HepG2 (cell line): ENCODE data around the gene MFSD6. TPM values are rescaled to one million over a fixed set of nuclear protein-coding genes. Genes with fewer than 3 reads are reported as not detected.

Experiments used
- CEBPB ChIP-seq: IDR thresholded peaks from 2 replicates; pipeline ENCODE4 v1.6.1; 2011; ENCODE audit warnings: low read depth, low read length, improper control_type of control experiment, borderline replicate concordance
- HOXA3 ChIP-seq: sonication (generic); formaldehyde crosslinking; IDR thresholded peaks from 2 replicates; pipeline ENCODE4 v1.5.0; 2020; ENCODE audit warnings: missing genetic modification reagents
- PAXIP1 ChIP-seq: sonication (generic); formaldehyde crosslinking; conservative IDR thresholded peaks from 2 replicates; pipeline ENCODE4 v1.4.0; 2020; ENCODE audit warnings: mild to moderate bottlenecking, missing genetic modification reagents, moderate library complexity
- PRDM15 ChIP-seq: sonication (generic); formaldehyde crosslinking; IDR thresholded peaks from 2 replicates; pipeline ENCODE4 v1.4.0; 2020; ENCODE audit warnings: missing genetic modification reagents
- SALL1 ChIP-seq: sonication (generic); formaldehyde crosslinking; IDR thresholded peaks from 2 replicates; pipeline ENCODE4 v1.8.0; 2022; ENCODE audit warnings: mild to moderate bottlenecking, missing genetic modification reagents
- SP5 ChIP-seq: IDR thresholded peaks from 2 replicates; pipeline ENCODE4 v1.6.1; 2016; ENCODE audit warnings: low read depth, borderline replicate concordance
- UBTF ChIP-seq: sonication (generic); formaldehyde crosslinking; IDR thresholded peaks from 2 replicates; pipeline ENCODE4 v1.4.0; 2020; ENCODE audit warnings: mild to moderate bottlenecking, missing genetic modification reagents
- ZBTB2 ChIP-seq: sonication (generic); formaldehyde crosslinking; IDR thresholded peaks from 2 replicates; pipeline ENCODE4 v1.8.0; 2022; ENCODE audit warnings: low read depth, missing genetic modification reagents
- ZFYVE20 ChIP-seq: sonication (generic); formaldehyde crosslinking; IDR thresholded peaks from 2 replicates; pipeline ENCODE4 v1.8.0; 2023; ENCODE audit warnings: low read depth, mild to moderate bottlenecking, moderate library complexity, missing genetic modification reagents, borderline replicate concordance
- ZNF138 ChIP-seq: sonication (generic); formaldehyde crosslinking; IDR thresholded peaks from 2 replicates; pipeline ENCODE4 v1.5.0; 2020; ENCODE audit warnings: mild to moderate bottlenecking, low read depth, missing genetic modification reagents
- ZNF329 ChIP-seq: sonication (generic); formaldehyde crosslinking; IDR thresholded peaks from 2 replicates; pipeline ENCODE4 v1.9.0; 2021; ENCODE audit warnings: low read depth, mild to moderate bottlenecking, missing genetic modification reagents
- ZNF563 ChIP-seq: sonication (generic); formaldehyde crosslinking; IDR thresholded peaks from 2 replicates; pipeline ENCODE4 v1.8.0; 2022; ENCODE audit warnings: mild to moderate bottlenecking, moderate library complexity, missing genetic modification reagents
- ZNF737 ChIP-seq: sonication (generic); formaldehyde crosslinking; IDR thresholded peaks from 2 replicates; pipeline ENCODE4 v1.5.0; 2020; ENCODE audit warnings: missing genetic modification reagents, mild to moderate bottlenecking, borderline replicate concordance
- polyA plus RNA-seq, 8 experiments: library from polyadenylated mRNA; depleted of rRNA in 3 of 8; stranded (reverse) in 7 of 8; unstranded in 1 of 8; fragments of >200 nt; fragmentation: Illumina TruSeq in 4 of 8; extraction: Trizol in 4 of 8; gene quantifications; 2 replicates each; pipeline versions ENCODE4 v1.2.1 to v1.2.3, GENCODE V29; 2011 to 2016; ENCODE audit warnings: low read depth in 4 of 8, missing spikeins in 1 of 8, mixed read lengths in 1 of 8; ENCODE audit not compliant: insufficient read depth in 1 of 8
- total RNA-seq, 5 experiments: library from RNA; depleted of rRNA; stranded (reverse); fragments of >200 nt; fragmentation: Illumina TruSeq; extraction: Trizol; gene quantifications; 2 replicates each; pipeline ENCODE4 v1.2.3, GENCODE V29; 2016; ENCODE audit warnings: low read depth in 1 of 5
- TF ChIP-seq, protein P1 (sequence below): sonication (generic); formaldehyde crosslinking; IDR thresholded peaks from 2 replicates; pipeline ENCODE4 v1.4.0; 2020; ENCODE audit warnings: missing genetic modification reagents, borderline replicate concordance

The MFSD6 gene
- total and polyA plus RNA-seq, 2 of the 13 experiments (the other 11 are each of a cell fraction or from before 2014, with no cell fraction given): 0.92 to 1.4 TPM

DNA sequence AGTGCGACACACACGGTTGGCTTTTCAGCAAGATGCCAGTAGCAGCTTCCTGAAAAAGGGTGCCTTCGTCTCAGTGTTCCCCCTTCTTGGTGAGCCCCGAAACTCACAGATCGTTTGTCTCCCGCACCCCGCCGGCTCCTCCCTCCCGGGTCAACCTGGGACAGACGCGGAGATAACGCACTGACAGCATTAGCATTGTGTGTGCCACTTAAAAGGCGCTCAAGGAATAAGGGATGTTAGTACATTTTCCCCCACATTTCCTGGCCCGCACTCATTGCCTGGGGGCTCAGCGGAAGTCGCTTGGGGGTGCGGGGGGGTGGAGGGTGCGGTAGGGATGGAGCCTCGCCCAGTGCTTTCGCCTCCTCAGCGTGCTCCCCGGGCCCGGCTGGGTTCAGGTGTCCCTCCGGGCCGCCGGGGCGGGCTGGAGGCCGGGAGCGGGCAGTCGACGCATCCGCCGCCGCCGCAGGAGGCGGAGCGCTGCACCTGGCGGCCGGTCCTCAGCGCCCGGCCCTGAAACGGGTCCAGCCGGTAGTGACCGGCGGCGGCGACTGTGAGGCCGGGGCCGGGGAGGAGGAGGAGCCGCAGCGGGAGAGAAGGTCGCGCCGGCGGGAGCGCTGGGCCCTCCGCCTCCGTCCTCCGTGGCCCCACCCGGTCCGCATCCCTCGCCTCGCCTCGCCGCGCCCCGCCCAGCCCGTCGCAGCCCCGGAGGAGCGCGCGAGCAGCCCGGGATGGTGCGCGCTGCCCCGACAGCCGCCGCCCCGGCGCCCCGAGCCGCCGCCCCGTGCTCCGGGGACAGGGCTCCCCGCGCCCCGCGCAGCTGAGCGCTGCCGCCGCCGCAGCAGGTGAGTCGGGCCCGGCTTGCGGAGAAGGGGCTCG lies at the start of gene MFSD6 (continued):
- TF ChIP-seq PRDM15 (CRISPR knock-in tag) (no peak), ZNF563 (CRISPR knock-in tag) (no peak), ZFYVE20 (CRISPR knock-in tag) (0 out of 2 replicates have a peak, but pooled peaks have one; percentile 17), HOXA3 (peak; percentile 6; the same call in 1 of the 2 replicates), PAXIP1 (CRISPR knock-in tag) (0 out of 2 replicates have a peak, but pooled peaks have one; percentile 6), ZNF737 (CRISPR knock-in tag) (no peak), SP5 (CRISPR knock-in tag) (0 out of 2 replicates have a peak, but pooled peaks have one; percentile 21), UBTF (CRISPR knock-in tag) (peak; percentile 96), ZNF329 (peak; percentile 60; the same call in 1 of the 2 replicates), CEBPB (no peak), ZNF138 (0 out of 2 replicates have a peak, but pooled peaks have one; percentile 19), ZBTB2 (peak; percentile 80), SALL1 (CRISPR knock-in tag) (peak; percentile 15; the same call in 1 of the 2 replicates)
- TF ChIP-seq, protein P1, sequence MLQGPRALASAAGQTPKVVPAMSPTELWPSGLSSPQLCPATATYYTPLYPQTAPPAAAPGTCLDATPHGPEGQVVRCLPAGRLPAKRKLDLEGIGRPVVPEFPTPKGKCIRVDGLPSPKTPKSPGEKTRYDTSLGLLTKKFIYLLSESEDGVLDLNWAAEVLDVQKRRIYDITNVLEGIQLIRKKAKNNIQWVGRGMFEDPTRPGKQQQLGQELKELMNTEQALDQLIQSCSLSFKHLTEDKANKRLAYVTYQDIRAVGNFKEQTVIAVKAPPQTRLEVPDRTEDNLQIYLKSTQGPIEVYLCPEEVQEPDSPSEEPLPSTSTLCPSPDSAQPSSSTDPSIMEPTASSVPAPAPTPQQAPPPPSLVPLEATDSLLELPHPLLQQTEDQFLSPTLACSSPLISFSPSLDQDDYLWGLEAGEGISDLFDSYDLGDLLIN (CRISPR knock-in tag): no peak
